GM18909 (cell line): ENCODE results near the gene COIL.
"Not testable (repeated sequence)": the region's sequence is repeated elsewhere in the genome, so short reads cannot be mapped to it uniquely, and the experiment has no call there.

Experiments
- ATAC-seq: cut with Tn5 transposase; IDR thresholded peaks from one replicate; pipeline ENCODE4 v1.9.1; 2021; ENCODE audit warnings: mild to moderate bottlenecking; ENCODE audit not compliant: unreplicated experiment, poor library complexity

Gene COIL

GRCh38 chr17:56979091-56979480, 18.2 kb upstream of the COIL start:
- no peak for ATAC-seq

- no peak for ATAC-seq
Observed at GRCh38 chr17:56978441-56979090, 17.7 kb upstream of the COIL start.

DNA sequence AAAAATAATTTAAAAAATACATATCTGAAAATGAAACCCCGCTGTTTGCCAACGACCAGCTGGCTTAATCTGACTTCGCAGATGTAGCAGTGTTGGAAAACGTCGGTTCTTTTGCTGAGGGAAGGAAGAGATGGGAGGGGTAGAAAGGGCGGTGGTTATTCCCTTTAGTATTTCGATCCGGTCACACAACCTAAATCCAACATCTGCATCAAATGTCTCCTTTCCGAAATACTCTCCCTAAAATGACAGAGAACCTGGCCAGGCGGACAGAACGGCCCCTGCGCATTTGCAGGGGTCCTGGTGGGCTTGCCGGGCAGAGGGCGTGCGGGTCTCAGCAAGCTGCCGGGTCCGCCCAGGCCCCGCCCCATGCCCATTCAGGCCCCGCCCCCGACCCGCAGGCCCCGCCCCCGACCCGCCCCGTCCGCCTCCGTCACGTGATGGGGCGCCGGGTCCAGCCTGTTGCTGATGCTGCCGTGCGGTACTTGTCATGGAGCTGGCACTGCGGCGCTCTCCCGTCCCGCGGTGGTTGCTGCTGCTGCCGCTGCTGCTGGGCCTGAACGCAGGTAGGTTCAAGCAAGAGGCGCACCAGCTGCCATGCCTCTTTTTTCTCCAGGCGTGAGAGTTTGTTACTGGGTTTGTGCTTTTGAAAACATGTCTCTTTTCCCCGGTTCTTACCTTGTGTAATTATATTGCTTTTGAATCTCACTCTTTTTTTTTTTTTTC, 17.0 kb upstream of the COIL start, which contains the start of gene SCPEP1:
Gene SCPEP1, plus strand, starts transcription at position 459 of the 723 bp plus-strand sequence. Its CDS starts 29 bp downstream, at position 488.
- ATAC-seq = peak; percentile 74

DNA sequence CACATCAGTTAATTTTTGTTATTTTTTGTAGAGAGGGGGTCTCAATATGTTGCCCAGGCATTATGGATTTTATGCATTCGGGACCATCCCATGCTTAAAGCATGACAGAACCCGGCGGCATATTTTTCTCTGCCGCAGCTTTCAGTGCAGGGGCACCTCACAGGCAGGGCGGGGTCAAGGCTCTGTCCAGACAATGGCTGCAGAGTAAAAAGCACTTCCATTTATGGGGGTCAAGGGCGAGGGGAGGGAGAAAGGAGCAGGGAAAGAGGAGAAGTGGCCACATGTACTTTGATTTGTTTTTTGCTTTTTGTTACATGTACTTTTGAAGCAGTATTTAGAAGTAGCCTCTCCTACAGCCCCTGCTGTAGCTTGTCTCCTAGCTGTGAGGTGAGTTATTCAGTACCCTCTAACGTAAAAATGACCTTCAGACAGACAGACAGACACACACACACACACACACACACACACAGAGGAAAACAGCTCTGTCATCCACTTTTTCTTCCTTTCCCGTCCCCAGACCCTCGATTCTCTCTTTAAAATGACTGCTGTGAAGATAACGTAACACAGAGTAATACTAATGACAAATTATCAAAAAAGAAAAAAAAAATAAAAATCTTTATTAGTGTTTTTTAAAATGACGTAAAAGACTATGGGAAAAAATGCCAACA, 16.2 kb upstream of the COIL start:
- ATAC-seq = no peak

GRCh38 chr17:56975656-56976055, 14.8 kb upstream of the COIL start:
- no peak for ATAC-seq

- ATAC-seq = no peak
Observed at GRCh38 chr17:56974055-56974454, 13.2 kb upstream of the COIL start.

- no peak for ATAC-seq
Observed at GRCh38 chr17:56973520-56973919, 12.7 kb upstream of the COIL start.

GRCh38 chr17:56972111-56972730, 11.4 kb upstream of the COIL start:
- no peak for ATAC-seq

GRCh38 chr17:56970974-56971373, 10.1 kb upstream of the COIL start:
- no peak for ATAC-seq

GRCh38 chr17:56966338-56966737, 5.5 kb upstream of the COIL start:
- no peak for ATAC-seq

DNA sequence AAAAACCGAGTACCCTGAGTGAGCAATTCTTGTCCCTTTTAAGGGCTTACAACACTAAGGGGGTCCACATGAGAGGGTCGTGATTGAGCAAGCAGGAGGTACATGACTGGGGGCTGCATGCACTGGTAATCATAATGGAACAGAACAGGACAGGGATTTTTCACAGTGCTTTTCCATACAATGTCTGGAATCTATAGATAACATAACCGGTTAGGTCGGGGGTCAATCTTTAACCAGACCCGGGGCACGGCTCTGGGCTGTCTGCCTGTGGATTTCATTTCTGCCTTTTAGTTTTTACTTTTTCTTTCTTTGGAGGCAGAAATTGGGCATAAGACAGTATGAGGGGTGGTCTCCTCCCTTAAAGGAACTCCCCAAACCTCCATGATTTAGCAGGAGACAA, 4.8 kb upstream of the COIL start:
- not testable (repeated sequence) for ATAC-seq

GRCh38 chr17:56965241-56965640, 4.4 kb upstream of the COIL start:
- ATAC-seq = not testable (repeated sequence)

DNA sequence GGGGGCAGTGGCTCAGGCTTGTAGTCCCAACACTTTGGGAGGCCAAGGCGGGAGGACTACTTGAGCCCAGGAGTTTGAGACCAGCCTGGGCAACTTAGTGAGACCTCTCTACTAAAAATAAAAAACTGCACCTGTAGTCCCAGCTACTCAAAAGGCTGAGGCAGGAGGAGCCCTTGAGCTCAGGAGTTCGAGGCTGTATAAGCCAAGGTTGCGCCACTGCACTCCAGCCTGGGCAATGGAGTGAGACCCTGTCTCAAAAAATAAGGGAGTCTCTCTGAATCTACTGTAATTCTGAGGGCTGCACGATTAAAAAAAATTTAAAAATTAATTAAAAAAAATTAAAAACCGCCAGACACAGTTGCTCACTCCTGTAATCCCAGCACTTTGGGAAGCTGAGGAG, 3.9 kb downstream of the COIL start:
- no peak for ATAC-seq

- no peak for ATAC-seq
Observed at GRCh38 chr17:56949595-56949994, 11.3 kb downstream of the COIL start.

DNA sequence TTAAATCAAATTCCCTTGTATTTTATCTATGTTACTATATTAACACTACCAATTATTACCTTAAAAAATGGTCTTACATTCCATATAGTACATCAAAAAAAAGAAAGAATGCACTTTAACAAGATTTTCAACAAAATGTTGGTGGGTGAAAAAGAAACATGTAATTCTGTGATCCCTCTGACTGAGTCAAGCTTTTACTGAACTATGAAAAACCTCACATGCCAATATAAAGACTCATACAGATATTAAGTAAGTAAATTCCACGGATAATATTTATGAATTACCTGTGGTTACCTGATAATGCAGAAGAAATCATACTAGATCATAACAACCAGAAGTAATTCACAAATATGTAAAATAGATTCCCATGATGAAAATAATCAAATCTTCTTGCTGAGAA, 12.4 kb downstream of the COIL start:
- no peak for ATAC-seq

DNA sequence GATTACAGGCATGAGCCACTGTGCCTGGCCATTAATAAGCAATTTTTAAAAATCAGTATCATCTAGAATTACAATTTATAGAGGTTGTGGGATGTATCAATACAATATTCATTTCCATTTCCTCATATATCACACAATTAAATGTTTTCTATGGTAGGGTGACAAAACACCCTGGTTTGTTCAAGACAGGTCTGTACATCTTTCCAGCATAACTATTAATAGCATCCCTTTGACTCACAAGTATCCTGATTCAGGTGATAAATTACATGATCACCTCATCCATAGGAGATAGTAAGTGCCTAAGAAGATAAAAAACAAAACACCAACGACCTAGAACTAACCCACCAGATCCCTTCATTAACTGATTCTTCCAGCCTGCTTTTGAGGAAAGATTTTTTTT, 13.1 kb downstream of the COIL start:
- no peak for ATAC-seq

- no peak for ATAC-seq
Observed at GRCh38 chr17:56945938-56946505, 14.8 kb downstream of the COIL start.

DNA sequence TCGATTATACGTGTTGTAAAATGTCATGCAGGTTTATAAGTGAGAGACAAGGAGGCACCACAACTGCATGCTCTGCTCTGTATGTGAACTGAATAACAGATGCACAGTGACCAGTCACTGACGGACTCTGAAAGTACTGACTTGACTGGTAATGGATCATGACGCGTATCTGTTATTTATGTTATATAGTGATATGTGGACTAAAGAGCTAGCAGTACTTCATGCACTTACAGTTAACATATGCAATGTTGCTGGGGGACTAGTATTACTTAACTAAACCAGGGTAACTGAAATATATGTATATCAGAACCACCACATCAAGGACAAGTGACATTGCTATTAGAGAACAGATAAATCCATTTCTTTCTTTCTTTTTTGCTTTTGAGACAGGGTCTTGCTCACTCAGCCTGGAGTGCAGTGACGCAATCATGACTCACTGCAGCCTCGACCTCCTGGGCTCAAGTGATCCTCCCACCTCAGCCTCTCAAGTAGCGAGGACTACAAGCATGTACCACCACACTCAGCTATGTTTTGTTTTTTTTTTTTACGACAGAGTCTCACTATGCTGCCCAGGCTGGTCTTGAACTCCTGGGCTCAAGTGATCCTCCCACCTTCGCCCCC, 17.2 kb downstream of the COIL start:
- ATAC-seq = no peak

DNA sequence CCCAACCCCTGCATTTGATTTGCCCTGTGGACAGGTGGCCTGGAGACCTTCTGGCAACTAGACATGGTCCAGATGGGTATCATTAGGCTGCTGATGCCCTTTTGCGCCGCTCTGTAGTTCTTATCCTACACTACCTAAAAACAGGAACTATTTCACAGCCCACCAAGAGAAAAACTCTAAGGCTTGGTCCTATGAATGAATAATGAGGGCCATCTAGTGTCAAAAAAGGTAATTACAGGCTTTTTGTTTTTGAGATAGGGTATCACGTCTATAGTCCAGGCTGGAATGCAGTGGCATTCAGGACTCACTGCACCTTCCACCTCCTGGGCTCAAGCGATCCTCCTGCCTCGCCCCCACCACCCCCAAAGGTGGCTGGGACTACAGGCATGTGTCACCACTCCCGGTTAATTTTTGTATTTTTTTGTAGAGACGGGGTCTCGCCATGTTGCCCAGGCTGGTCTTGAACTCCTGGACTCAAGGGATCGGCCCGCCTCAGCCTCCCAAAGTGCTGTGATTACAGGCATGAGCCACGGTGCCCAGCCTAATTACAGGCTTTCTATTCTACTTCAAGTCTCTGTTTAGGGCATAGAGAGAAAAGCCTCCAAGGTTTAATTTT, 20.9 kb downstream of the COIL start:
- ATAC-seq = no peak

DNA sequence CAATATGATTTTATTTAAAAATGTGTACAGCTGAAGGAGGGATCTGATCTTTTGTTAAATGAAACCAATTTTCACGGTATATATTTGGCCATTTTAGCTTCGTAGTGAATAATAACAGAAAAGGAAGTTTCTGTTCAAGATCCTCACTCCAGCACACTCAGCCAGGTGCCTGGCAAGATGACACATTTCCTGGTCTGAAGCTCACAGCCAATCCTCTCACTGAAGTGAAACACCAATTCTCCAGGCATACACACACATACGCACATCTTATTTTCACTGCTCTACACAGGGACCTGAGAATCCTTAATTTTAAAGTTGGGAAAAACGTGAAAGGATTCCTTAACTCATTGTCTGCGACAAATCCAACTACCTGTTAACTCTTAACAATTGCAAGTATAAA, 22.6 kb downstream of the COIL start:
- ATAC-seq = not testable (repeated sequence)
